ENCODE data around the gene APOM.

DNA sequence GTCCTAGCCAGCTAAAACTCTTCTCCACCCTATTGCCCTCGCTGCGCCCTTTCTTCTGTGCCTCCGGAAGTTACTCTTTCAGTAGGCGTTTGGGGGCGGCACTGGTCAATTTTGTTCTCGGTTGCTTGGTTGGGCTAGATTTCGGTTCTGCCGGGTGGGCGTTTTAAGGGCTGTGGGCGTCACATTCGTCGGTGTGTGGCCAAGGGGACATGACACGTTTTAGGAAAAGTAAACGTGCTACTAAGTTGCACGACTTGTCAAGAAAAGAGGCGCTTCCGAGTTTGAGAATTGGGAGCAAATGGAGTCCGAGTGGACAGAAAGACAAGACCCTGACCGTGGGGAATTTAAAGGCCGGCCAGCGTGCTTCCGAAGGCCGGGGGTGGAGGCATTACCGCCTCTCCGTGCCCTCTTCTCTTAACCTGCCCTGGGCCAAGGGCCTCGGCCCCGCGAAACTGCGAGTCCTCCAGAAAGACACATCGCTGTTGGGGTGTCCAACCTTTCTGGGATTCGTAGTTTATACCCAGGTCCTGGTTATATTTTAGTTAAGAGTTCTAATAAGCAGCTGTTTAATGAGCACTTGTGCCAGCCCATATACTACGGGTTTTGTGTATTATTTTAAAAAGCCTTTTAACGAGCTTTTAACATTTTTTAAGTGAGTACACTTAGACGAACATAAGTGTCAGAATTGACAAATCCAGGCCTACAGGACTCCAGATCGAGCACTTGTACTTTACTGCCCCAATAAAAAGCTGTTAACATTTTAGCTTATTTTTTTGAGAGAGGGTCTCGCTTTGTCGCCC lies 2.6 kb upstream of the APOM start:
- TF ChIP-seq CEBPB (IDR thresholded peaks at IDR 0.05; ENCODE audit: low read depth, low read length) = no peak
- TF ChIP-seq, protein P1, sequence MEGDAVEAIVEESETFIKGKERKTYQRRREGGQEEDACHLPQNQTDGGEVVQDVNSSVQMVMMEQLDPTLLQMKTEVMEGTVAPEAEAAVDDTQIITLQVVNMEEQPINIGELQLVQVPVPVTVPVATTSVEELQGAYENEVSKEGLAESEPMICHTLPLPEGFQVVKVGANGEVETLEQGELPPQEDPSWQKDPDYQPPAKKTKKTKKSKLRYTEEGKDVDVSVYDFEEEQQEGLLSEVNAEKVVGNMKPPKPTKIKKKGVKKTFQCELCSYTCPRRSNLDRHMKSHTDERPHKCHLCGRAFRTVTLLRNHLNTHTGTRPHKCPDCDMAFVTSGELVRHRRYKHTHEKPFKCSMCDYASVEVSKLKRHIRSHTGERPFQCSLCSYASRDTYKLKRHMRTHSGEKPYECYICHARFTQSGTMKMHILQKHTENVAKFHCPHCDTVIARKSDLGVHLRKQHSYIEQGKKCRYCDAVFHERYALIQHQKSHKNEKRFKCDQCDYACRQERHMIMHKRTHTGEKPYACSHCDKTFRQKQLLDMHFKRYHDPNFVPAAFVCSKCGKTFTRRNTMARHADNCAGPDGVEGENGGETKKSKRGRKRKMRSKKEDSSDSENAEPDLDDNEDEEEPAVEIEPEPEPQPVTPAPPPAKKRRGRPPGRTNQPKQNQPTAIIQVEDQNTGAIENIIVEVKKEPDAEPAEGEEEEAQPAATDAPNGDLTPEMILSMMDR (conservative IDR thresholded peaks at IDR 0.05; ENCODE audit: low read depth, low read length) = no peak

All from IMR-90 (cell line).